ENCODE data around the gene ENTR1.

- no peak for TF ChIP-seq POLR2AphosphoS5 (IDR thresholded peaks at IDR 0.05)
- no peak for TF ChIP-seq CTCF (IDR thresholded peaks at IDR 0.05)
Measured at GRCh38 chr9:136371533-136371880, 38.9 kb downstream of the ENTR1 start.
